ENCODE results near the gene NISCH. TPM values are rescaled to one million over a fixed set of nuclear protein-coding genes. Genes with fewer than 3 reads are reported as not detected.

Gene NISCH
- total RNA-seq, 1 experiment from 2014 or later = 72.8 TPM

- DNase-seq (ENCODE audit: low read depth, low spot score) = no peak
- Histone ChIP-seq H3K36me3 (ENCODE audit: control insufficient read depth in 1 of 2, insufficient read depth in 2 of 2, low read length in 2 of 2) (peaks cover 26 to 32% of the 10 kb centered on the region in 2 experiments; a peak in 3 of 4 replicates), H3K4me3 (replicated peaks in 1 of 2; ENCODE audit: low read depth in 1 of 2, low read length in 2 of 2) (no peak overlapping the region), H2AFZ (ENCODE audit: low read depth, low read length, poor library complexity, severe bottlenecking) (no peak overlapping the region), H4K20me1 (ENCODE audit: insufficient read depth) (no peaks in the 10 kb centered on the region), H3K27me3 (ENCODE audit: insufficient read depth, low read length) (no peaks in the 10 kb centered on the region), H3K79me2 (ENCODE audit: insufficient read depth, low read length) (no peaks in the 10 kb centered on the region), H3K4me2 (ENCODE audit: low read length) (no peak overlapping the region), H3K9me2 (ENCODE audit: insufficient read depth) (no peaks in the 10 kb centered on the region), H3K4me1 (ENCODE audit: control insufficient read depth in 1 of 2, insufficient read depth in 2 of 2, low read length in 2 of 2) (no peaks in the 10 kb centered on the region), H3K27ac (ENCODE audit: low read depth, low read length) (no peak overlapping the region), H3K9me3 (ENCODE audit: control insufficient read depth in 1 of 2, insufficient read depth in 1 of 2, low read depth in 1 of 2, low read length in 2 of 2) (no peaks in the 10 kb centered on the region), H3K9ac (ENCODE audit: low read length) (no peak overlapping the region)
- CTCF ChIA-PET = no interaction called here
- RAD21 ChIA-PET (ENCODE audit: low non-redundant PET in 1 of 2, low total read pairs in 2 of 2, uncharacterized antibody in 2 of 2, unreplicated experiment in 2 of 2) = no interaction called here
- no TSS peak for BruUV-seq (replicated peaks)
- ATAC-seq = peak; percentile 9; the same call in 1 of the 2 replicates
- POLR2A ChIA-PET = no interaction called here
- intact Hi-C loops (cut with micrococcal nuclease) = no loop called here
- TF ChIP-seq RAD21 (IDR thresholded peaks at IDR 0.05; ENCODE audit: low read depth) = no peak
- TF ChIP-seq SRF (IDR thresholded peaks at IDR 0.05; ENCODE audit: low read depth) = no peak
- TF ChIP-seq ATF3 (IDR thresholded peaks at IDR 0.05) = no peak
- no peak for TF ChIP-seq EZH2phosphoT487 (IDR thresholded peaks at IDR 0.05; ENCODE audit: borderline replicate concordance)
- no peak for TF ChIP-seq CTCF (IDR thresholded peaks at IDR 0.05 in 2 of 3, conservative IDR thresholded peaks at IDR 0.05 in 1 of 3; ENCODE audit: borderline replicate concordance in 1 of 3, insufficient read depth in 1 of 3, low read depth in 2 of 3, low read length in 2 of 3)
- no peak for TF ChIP-seq SP1 (IDR thresholded peaks at IDR 0.05; ENCODE audit: low read depth)
- TF ChIP-seq POLR2AphosphoS5 (IDR thresholded peaks at IDR 0.05; ENCODE audit: low read depth, low read length) = no peak
- TF ChIP-seq ELF1 (IDR thresholded peaks at IDR 0.05; ENCODE audit: borderline replicate concordance, low read depth) = no peak
- no peak for TF ChIP-seq MAX (IDR thresholded peaks at IDR 0.05)
- TF ChIP-seq YY1 (IDR thresholded peaks at IDR 0.05; ENCODE audit: extremely low read depth, insufficient replicate concordance, low read depth, low read length) = no peak
- TF ChIP-seq POLR2A (IDR thresholded peaks at IDR 0.05; ENCODE audit: borderline replicate concordance, extremely low read depth, insufficient read depth, insufficient read length) = no peak
- TF ChIP-seq REST (IDR thresholded peaks at IDR 0.05; ENCODE audit: low read depth) = no peak
- TF ChIP-seq FOSL1 (IDR thresholded peaks at IDR 0.05; ENCODE audit: low read depth) = no peak
- no peak for TF ChIP-seq CEBPB (IDR thresholded peaks at IDR 0.05; ENCODE audit: low read depth)
- TF ChIP-seq EZH2 (IDR thresholded peaks at IDR 0.05) = no peak
- TF ChIP-seq ZFX (IDR thresholded peaks at IDR 0.05) = no peak
- no peak for TF ChIP-seq EGR1 (IDR thresholded peaks at IDR 0.05; ENCODE audit: low read depth)
- TF ChIP-seq ZNF274 (IDR thresholded peaks at IDR 0.05; ENCODE audit: low read depth, low read length) = no peak
- no peak for TF ChIP-seq ZBTB33 (IDR thresholded peaks at IDR 0.05; ENCODE audit: extremely low read depth, insufficient replicate concordance, low read length)
Observed at GRCh38 chr3:52483081-52483480, 27.7 kb downstream of the NISCH start.

Measured in HCT116 (cell line).